HEK293 (cell line): ENCODE measurements around the gene NCOA7.

ENCODE experiments used
- IKZF3 ChIP-seq: fragments of 450-650 bp; IDR thresholded peaks from 2 replicates; pipeline ENCODE4 v1.5.0; 2018; ENCODE audit warnings: missing biosample characterization, mild to moderate bottlenecking, missing genetic modification characterization, moderate library complexity
- KLF16 ChIP-seq: fragments of 450-650 bp; formaldehyde crosslinking; IDR thresholded peaks from 2 replicates; pipeline ENCODE4 v1.5.1; 2017; ENCODE audit warnings: missing biosample characterization, missing genetic modification characterization
- OVOL3 ChIP-seq: fragments of 450-650 bp; formaldehyde crosslinking; IDR thresholded peaks from 2 replicates; pipeline ENCODE4 v1.5.1; 2016; ENCODE audit warnings: missing biosample characterization, missing genetic modification characterization
- SCRT2 ChIP-seq: fragments of 450-650 bp; formaldehyde crosslinking; IDR thresholded peaks from 2 replicates; pipeline ENCODE4 v1.5.1; 2016; ENCODE audit warnings: missing biosample characterization, missing genetic modification characterization
- SP3 ChIP-seq: fragments of 450-650 bp; formaldehyde crosslinking; IDR thresholded peaks from 2 replicates; pipeline ENCODE4 v1.5.1; 2016; ENCODE audit warnings: missing biosample characterization, missing genetic modification characterization
- SP7 ChIP-seq: fragments of 450-650 bp; formaldehyde crosslinking; IDR thresholded peaks from 2 replicates; pipeline ENCODE4 v1.5.1; 2016; ENCODE audit warnings: missing biosample characterization, missing genetic modification characterization
- ZBTB20 ChIP-seq: fragments of 450-650 bp; formaldehyde crosslinking; IDR thresholded peaks from 2 replicates; pipeline ENCODE4 v1.5.1; 2016; ENCODE audit warnings: missing biosample characterization, missing genetic modification characterization
- ZEB2 ChIP-seq: fragments of 450-650 bp; formaldehyde crosslinking; IDR thresholded peaks from 2 replicates; pipeline ENCODE4 v1.5.1; 2016; ENCODE audit warnings: missing biosample characterization, missing genetic modification characterization
- ZFP37 ChIP-seq: fragments of 450-650 bp; formaldehyde crosslinking; IDR thresholded peaks from 2 replicates; pipeline ENCODE4 v1.5.1; 2016; ENCODE audit warnings: missing biosample characterization, missing genetic modification characterization
- ZNF132 ChIP-seq: fragments of 450-650 bp; formaldehyde crosslinking; IDR thresholded peaks from 2 replicates; pipeline ENCODE4 v1.5.1; 2017; ENCODE audit warnings: missing biosample characterization, missing genetic modification characterization, borderline replicate concordance
- ZNF133 ChIP-seq: fragments of 450-650 bp; formaldehyde crosslinking; IDR thresholded peaks from 2 replicates; pipeline ENCODE4 v1.5.1; 2016; ENCODE audit warnings: missing biosample characterization, missing genetic modification characterization
- ZNF19 ChIP-seq: fragments of 450-650 bp; formaldehyde crosslinking; IDR thresholded peaks from 2 replicates; pipeline ENCODE4; 2016; ENCODE audit warnings: missing biosample characterization, missing genetic modification characterization, low read depth
- ZNF214 ChIP-seq: fragments of 450-650 bp; formaldehyde crosslinking; IDR thresholded peaks from 2 replicates; pipeline ENCODE4 v1.5.1; 2017; ENCODE audit warnings: missing biosample characterization, mild to moderate bottlenecking, missing genetic modification characterization, borderline replicate concordance
- ZNF24 ChIP-seq: fragments of 450-650 bp; formaldehyde crosslinking; IDR thresholded peaks from 2 replicates; pipeline ENCODE4 v1.5.1; 2016; ENCODE audit warnings: missing biosample characterization, missing genetic modification characterization
- ZNF248 ChIP-seq: fragments of 450-650 bp; formaldehyde crosslinking; IDR thresholded peaks from 2 replicates; pipeline ENCODE4 v1.5.1; 2017; ENCODE audit warnings: missing biosample characterization, missing genetic modification characterization
- ZNF324 ChIP-seq: fragments of 450-650 bp; formaldehyde crosslinking; IDR thresholded peaks from 2 replicates; pipeline ENCODE4 v1.5.1; 2016; ENCODE audit warnings: missing biosample characterization, missing genetic modification characterization
- ZNF600 ChIP-seq: fragments of 450-650 bp; formaldehyde crosslinking; IDR thresholded peaks from 2 replicates; pipeline ENCODE4 v1.5.1; 2016; ENCODE audit warnings: missing biosample characterization, missing genetic modification characterization
- ZNF629 ChIP-seq: fragments of 450-650 bp; formaldehyde crosslinking; IDR thresholded peaks from 2 replicates; pipeline ENCODE4 v1.5.1; 2017; ENCODE audit warnings: missing biosample characterization, missing genetic modification characterization
- ZNF777 ChIP-seq: fragments of 450-650 bp; formaldehyde crosslinking; IDR thresholded peaks from 2 replicates; pipeline ENCODE4 v1.5.1; 2017; ENCODE audit warnings: missing biosample characterization, missing genetic modification characterization, borderline replicate concordance
- ZNF830 ChIP-seq: fragments of 450-650 bp; IDR thresholded peaks from 2 replicates; pipeline ENCODE4 v1.5.0; 2018; ENCODE audit warnings: missing biosample characterization, missing genetic modification characterization, low read depth, mild to moderate bottlenecking, moderate library complexity
- ZNF843 ChIP-seq: fragments of 450-650 bp; formaldehyde crosslinking; IDR thresholded peaks from 2 replicates; pipeline ENCODE4 v1.5.1; 2016; ENCODE audit warnings: missing biosample characterization, missing genetic modification characterization
- TF ChIP-seq, protein P1 (sequence below): fragments of 450-650 bp; formaldehyde crosslinking; IDR thresholded peaks from 2 replicates; pipeline ENCODE4 v1.5.1; 2016; ENCODE audit warnings: missing biosample characterization, missing genetic modification characterization, borderline replicate concordance
- TF ChIP-seq, protein P2 (sequence below): fragments of 450-650 bp; formaldehyde crosslinking; IDR thresholded peaks from 2 replicates; pipeline ENCODE4 v1.5.1; 2016; ENCODE audit warnings: missing biosample characterization, missing genetic modification characterization
- TF ChIP-seq, protein P3 (sequence below): fragments of 450-650 bp; formaldehyde crosslinking; optimal IDR thresholded peaks from 2 replicates; pipeline ENCODE3; 2016; ENCODE audit warnings: missing biosample characterization, mild to moderate bottlenecking, missing genetic modification characterization
- TF ChIP-seq, protein P4 (sequence below): fragments of 450-650 bp; formaldehyde crosslinking; IDR thresholded peaks from 2 replicates; pipeline ENCODE4 v1.5.1; 2016; ENCODE audit warnings: missing biosample characterization, missing genetic modification characterization
- TF ChIP-seq, protein P5 (sequence below): fragments of 450-650 bp; formaldehyde crosslinking; IDR thresholded peaks from 2 replicates; pipeline ENCODE4 v1.5.1; 2016; ENCODE audit warnings: missing biosample characterization, missing genetic modification characterization

The NCOA7 gene

DNA sequence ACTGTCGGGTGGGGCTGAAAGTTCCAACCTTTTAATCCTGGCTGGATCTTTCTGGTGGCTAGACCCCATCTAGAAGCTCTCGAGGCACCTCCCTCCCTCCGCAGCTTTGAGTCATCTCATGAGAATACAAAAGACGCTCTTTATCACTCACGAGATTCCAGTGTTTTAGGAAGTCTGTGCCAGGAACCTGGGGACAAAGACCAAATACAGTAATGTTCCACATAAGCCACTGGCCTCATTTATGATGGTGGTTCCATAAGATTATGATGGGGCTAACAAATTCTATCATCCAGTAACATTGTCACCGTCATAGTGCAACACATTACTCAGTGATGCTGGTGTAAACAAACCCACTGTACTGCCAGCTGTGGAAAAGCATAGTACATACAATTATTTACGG is 48.7 kb downstream of the NCOA7 start (continued):
- TF ChIP-seq, protein P1, sequence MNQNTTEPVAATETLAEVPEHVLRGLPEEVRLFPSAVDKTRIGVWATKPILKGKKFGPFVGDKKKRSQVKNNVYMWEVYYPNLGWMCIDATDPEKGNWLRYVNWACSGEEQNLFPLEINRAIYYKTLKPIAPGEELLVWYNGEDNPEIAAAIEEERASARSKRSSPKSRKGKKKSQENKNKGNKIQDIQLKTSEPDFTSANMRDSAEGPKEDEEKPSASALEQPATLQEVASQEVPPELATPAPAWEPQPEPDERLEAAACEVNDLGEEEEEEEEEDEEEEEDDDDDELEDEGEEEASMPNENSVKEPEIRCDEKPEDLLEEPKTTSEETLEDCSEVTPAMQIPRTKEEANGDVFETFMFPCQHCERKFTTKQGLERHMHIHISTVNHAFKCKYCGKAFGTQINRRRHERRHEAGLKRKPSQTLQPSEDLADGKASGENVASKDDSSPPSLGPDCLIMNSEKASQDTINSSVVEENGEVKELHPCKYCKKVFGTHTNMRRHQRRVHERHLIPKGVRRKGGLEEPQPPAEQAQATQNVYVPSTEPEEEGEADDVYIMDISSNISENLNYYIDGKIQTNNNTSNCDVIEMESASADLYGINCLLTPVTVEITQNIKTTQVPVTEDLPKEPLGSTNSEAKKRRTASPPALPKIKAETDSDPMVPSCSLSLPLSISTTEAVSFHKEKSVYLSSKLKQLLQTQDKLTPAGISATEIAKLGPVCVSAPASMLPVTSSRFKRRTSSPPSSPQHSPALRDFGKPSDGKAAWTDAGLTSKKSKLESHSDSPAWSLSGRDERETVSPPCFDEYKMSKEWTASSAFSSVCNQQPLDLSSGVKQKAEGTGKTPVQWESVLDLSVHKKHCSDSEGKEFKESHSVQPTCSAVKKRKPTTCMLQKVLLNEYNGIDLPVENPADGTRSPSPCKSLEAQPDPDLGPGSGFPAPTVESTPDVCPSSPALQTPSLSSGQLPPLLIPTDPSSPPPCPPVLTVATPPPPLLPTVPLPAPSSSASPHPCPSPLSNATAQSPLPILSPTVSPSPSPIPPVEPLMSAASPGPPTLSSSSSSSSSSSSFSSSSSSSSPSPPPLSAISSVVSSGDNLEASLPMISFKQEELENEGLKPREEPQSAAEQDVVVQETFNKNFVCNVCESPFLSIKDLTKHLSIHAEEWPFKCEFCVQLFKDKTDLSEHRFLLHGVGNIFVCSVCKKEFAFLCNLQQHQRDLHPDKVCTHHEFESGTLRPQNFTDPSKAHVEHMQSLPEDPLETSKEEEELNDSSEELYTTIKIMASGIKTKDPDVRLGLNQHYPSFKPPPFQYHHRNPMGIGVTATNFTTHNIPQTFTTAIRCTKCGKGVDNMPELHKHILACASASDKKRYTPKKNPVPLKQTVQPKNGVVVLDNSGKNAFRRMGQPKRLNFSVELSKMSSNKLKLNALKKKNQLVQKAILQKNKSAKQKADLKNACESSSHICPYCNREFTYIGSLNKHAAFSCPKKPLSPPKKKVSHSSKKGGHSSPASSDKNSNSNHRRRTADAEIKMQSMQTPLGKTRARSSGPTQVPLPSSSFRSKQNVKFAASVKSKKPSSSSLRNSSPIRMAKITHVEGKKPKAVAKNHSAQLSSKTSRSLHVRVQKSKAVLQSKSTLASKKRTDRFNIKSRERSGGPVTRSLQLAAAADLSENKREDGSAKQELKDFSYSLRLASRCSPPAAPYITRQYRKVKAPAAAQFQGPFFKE (tag by site-specific recombination): no peak
- TF ChIP-seq, protein P2, sequence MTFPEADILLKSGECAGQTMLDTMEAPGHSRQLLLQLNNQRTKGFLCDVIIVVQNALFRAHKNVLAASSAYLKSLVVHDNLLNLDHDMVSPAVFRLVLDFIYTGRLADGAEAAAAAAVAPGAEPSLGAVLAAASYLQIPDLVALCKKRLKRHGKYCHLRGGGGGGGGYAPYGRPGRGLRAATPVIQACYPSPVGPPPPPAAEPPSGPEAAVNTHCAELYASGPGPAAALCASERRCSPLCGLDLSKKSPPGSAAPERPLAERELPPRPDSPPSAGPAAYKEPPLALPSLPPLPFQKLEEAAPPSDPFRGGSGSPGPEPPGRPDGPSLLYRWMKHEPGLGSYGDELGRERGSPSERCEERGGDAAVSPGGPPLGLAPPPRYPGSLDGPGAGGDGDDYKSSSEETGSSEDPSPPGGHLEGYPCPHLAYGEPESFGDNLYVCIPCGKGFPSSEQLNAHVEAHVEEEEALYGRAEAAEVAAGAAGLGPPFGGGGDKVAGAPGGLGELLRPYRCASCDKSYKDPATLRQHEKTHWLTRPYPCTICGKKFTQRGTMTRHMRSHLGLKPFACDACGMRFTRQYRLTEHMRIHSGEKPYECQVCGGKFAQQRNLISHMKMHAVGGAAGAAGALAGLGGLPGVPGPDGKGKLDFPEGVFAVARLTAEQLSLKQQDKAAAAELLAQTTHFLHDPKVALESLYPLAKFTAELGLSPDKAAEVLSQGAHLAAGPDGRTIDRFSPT (tag by site-specific recombination): no peak
- TF ChIP-seq, protein P3, sequence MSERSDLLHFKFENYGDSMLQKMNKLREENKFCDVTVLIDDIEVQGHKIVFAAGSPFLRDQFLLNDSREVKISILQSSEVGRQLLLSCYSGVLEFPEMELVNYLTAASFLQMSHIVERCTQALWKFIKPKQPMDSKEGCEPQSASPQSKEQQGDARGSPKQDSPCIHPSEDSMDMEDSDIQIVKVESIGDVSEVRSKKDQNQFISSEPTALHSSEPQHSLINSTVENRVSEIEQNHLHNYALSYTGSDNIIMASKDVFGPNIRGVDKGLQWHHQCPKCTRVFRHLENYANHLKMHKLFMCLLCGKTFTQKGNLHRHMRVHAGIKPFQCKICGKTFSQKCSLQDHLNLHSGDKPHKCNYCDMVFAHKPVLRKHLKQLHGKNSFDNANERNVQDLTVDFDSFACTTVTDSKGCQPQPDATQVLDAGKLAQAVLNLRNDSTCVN (tag by site-specific recombination): no peak
- TF ChIP-seq ZEB2 (tag by site-specific recombination) (peak; percentile 73), ZNF24 (tag by site-specific recombination) (peak; percentile 26; the same call in 1 of the 2 replicates), ZNF830 (no peak), OVOL3 (tag by site-specific recombination) (no peak), ZNF133 (tag by site-specific recombination) (no peak), ZNF132 (tag by site-specific recombination) (no peak), ZNF843 (0 out of 2 replicates have a peak, but pooled peaks have one; percentile 41), ZNF777 (no peak), ZNF214 (no peak), ZNF600 (tag by site-specific recombination) (peak; percentile 76), ZNF248 (tag by site-specific recombination) (no peak), SCRT2 (peak; percentile 54), ZNF629 (tag by site-specific recombination) (peak; percentile 92), ZNF324 (tag by site-specific recombination) (no peak), KLF16 (tag by site-specific recombination) (no peak), ZFP37 (0 out of 2 replicates have a peak, but pooled peaks have one; percentile 23), IKZF3 (tag by site-specific recombination) (0 out of 2 replicates have a peak, but pooled peaks have one; percentile 41), ZNF19 (tag by site-specific recombination) (no peak), ZBTB20 (tag by site-specific recombination) (0 out of 2 replicates have a peak, but pooled peaks have one; percentile 23), SP3 (0 out of 2 replicates have a peak, but pooled peaks have one; percentile 11), SP7 (tag by site-specific recombination) (peak; percentile 89)
- TF ChIP-seq, protein P4, sequence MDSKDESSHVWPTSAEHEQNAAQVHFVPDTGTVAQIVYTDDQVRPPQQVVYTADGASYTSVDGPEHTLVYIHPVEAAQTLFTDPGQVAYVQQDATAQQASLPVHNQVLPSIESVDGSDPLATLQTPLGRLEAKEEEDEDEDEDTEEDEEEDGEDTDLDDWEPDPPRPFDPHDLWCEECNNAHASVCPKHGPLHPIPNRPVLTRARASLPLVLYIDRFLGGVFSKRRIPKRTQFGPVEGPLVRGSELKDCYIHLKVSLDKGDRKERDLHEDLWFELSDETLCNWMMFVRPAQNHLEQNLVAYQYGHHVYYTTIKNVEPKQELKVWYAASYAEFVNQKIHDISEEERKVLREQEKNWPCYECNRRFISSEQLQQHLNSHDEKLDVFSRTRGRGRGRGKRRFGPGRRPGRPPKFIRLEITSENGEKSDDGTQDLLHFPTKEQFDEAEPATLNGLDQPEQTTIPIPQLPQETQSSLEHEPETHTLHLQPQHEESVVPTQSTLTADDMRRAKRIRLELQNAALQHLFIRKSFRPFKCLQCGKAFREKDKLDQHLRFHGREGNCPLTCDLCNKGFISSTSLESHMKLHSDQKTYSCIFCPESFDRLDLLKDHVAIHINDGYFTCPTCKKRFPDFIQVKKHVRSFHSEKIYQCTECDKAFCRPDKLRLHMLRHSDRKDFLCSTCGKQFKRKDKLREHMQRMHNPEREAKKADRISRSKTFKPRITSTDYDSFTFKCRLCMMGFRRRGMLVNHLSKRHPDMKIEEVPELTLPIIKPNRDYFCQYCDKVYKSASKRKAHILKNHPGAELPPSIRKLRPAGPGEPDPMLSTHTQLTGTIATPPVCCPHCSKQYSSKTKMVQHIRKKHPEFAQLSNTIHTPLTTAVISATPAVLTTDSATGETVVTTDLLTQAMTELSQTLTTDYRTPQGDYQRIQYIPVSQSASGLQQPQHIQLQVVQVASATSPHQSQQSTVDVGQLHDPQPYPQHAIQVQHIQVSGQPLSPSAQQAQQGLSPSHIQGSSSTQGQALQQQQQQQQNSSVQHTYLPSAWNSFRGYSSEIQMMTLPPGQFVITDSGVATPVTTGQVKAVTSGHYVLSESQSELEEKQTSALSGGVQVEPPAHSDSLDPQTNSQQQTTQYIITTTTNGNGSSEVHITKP: peak; percentile 24; the same call in 1 of the 2 replicates
- TF ChIP-seq, protein P5, sequence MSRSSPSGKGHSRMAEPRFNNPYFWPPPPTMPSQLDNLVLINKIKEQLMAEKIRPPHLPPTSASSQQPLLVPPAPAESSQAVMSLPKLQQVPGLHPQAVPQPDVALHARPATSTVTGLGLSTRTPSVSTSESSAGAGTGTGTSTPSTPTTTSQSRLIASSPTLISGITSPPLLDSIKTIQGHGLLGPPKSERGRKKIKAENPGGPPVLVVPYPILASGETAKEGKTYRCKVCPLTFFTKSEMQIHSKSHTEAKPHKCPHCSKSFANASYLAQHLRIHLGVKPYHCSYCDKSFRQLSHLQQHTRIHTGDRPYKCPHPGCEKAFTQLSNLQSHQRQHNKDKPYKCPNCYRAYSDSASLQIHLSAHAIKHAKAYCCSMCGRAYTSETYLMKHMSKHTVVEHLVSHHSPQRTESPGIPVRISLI (tag by site-specific recombination): peak; percentile 11; the same call in 1 of the 2 replicates
